SIG-M5 treated with dmso at 0.1 percent for 504 hours (cell line): ENCODE data around the gene PHACTR3.

Experiments
- DNase-seq: peaks from one replicate; lab custom pipeline; 2025; ENCODE audit not compliant: unreplicated experiment; lab: John Stamatoyannopoulos, UW

The PHACTR3 gene

DNA sequence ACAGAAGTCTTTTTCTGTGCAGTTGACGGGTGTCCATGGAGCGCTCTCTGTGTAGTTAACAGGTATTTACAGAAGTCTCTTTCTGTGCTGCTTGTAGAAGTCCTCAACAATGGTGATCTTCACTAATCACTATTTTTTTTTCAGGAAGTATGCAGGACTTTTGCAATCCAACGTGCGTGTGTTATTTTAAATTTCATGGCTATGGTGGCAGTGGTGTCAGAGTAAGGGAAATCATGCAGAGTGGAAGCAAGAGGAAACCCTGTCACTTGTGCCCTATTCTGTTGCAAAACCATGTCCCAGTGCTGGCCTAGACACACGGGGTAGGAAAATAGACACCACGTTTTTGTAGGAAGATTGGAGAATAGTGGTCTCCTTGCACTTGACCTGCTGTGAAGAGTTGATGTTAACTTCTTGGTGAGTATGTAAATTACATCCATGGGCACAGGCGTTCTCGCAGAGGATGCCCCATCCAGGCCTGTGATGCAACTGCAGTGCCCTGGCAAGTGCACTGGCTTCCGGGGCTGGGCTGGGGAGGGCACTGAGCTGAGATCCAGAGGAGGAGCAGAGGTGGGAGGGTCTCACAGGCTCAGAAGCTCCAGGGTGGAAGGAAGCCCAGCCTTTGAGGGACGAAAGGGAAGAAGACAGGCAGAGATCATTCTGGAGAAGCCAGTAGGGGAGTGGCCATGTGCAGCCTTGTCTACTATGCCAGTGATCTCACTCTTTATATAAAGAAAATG is 182.6 kb downstream of the PHACTR3 start:
- peak; percentile 86 for DNase-seq

GRCh38 chr20:59787538-59787890 is 183.2 kb downstream of the PHACTR3 start:
- no peak for DNase-seq

DNA sequence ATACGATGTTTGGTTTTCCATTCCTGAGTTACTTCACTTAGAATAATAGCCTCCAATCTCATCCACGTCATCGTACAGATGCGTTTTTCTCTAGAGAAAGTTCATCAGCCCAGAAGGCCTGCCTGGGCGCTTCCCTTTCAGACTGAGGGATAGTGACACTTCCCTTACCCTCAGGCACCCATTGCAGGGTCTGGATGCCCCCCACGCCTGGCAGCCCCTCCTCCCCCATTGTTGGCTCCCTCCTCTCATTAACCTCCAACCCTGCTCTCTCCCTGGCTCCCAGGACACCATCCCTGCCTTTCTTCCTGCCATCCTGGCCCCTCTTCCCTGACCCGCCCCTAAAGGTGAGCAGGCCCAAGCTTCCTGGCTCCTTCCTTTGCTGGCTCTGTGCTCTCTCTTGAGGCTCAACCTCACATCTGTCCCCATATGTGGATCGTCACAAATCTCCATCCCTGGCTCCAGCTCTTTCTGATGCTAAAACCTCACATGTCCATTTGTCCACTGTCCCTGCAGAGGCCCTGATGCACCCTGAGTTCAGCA is 183.9 kb downstream of the PHACTR3 start:
- no peak for DNase-seq

DNA sequence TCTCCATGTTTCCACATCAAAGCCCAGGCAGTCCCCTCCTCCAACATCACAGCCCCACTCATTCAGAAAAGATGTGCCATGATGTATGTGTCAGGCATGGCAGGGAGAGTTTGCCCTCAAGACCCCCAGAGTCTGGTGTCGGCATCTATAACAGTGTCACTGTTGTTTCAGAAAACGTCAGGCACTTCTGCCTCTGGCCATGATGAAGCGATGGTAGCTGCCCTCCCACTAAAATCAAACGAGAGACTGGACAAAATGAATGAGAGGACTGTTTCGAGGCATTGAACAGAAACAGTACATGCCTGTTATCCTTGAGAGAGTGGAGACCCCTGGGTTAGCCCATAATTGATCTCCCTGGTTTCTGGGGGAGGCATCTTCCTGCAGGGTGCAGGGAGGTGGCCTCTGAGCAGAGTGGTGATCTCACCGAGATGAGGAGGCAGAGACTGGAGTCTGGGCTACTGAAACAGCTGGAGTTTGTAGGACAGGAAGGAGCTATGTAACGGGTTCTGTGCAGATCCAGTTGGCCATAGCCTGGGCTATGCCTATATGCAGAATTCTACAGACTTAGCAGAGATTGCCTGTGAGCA is 184.6 kb downstream of the PHACTR3 start:
- no peak for DNase-seq

- no peak for DNase-seq
These were observed 185.3 kb downstream of the PHACTR3 start for GRCh38 chr20:59789686-59790085.

DNA sequence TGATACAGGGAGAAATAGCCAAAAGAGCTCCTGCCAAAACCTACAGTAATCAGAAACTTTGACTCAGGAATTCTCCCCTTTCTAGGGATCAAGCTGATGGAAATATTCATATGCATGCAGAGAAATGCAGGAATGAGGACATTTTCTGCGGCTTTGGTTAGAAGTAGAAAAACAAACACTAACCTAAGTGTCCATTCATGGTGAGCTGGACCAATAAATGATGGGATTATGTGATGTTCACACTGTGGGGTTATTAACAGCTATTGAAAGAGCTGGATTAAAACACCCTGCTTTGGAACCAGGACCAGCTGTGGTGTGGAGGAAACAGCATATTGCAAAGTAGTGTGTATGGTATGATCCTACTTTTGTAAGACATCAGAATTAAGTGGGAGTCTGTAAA is 186.0 kb downstream of the PHACTR3 start:
- DNase-seq: no peak

GRCh38 chr20:59792300-59792699 is 188.0 kb downstream of the PHACTR3 start:
- no peak for DNase-seq

DNA sequence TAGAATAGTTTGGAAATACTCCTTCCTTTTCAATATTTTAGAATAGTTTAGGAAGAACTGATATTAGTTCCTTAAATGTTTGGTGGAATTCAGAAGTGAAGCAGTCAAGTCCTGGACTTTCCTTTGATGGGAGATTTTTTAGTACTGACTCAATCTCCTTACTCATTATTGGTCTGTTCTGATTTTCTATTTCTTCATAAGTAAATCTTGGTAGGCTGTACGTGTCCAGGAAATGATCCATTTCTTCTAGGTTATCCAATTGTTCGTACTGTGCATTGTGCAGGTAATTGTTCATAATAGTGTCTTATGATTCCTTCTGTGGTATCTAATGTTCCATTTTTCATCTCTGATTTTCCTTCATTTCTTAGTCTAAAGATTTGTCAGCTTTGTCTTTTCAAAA is 190.2 kb downstream of the PHACTR3 start:
- DNase-seq: no peak

- no peak for DNase-seq
These were observed 196.0 kb downstream of the PHACTR3 start for GRCh38 chr20:59800309-59800708.

GRCh38 chr20:59802018-59802417 is 197.7 kb downstream of the PHACTR3 start:
- DNase-seq: no peak

GRCh38 chr20:59802471-59803221 is 198.3 kb downstream of the PHACTR3 start:
- no peak for DNase-seq

DNA sequence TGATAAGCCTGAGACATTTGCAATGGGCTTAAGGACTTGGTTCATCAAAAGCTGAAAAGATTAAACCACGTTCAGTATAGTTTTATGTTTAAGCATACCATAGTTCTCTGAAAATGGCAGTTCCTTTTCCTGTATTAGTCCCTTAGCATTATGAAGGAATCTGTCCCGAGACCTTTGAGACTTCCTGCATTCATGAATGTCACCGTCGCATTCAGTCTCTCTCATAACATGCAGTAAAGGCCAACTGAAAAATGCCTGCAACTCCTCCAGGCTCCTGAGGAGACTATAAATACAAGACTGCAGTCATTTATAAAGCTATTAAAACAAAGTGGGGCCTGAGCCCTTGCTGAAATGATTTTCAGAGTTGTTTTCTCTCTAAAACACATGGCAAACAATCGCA is 200.0 kb downstream of the PHACTR3 start:
- DNase-seq: no peak

GRCh38 chr20:59804871-59805665 is 200.7 kb downstream of the PHACTR3 start:
- no peak for DNase-seq

DNA sequence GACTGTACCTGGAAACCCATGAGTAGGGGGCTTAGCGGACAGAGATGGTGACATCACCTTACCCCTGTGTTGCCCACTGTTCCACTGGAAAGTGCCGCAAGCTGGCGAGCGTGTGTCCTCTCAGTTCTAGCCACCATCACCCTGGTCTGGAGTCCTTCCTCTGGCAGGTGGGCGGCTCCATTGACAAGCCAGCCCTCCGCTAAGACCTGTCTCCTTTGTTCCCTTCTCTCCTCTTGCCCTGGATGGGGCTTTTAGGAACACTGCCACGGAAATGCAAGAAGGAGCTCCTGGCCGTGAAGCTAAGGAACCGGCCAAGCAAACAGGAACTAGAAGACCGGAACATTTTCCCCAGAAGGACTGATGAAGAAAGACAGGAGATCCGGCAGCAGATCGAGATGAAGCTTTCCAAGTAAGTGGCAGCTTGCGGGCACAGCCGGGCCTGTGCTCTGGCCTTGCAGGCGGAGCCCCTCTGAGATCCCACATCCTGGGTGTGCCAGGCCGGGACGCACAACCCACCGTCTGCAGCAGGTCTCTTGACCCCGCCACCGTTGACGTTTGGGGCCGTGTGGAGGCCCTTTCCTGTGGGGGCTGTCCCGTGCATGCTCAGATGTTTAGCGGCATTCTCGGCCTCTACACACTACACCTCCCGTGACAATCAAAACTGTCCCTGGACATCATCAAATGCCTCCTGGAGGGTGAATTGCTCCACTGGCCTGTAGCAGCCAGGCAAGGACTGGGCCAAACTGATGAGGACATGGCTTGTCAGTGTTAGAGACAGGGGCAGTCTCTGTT is 201.6 kb downstream of the PHACTR3 start:
- no peak for DNase-seq

- DNase-seq: no peak
These were observed 202.2 kb downstream of the PHACTR3 start for GRCh38 chr20:59806578-59806975.

GRCh38 chr20:59807909-59808728 is 203.8 kb downstream of the PHACTR3 start:
- DNase-seq: no peak

DNA sequence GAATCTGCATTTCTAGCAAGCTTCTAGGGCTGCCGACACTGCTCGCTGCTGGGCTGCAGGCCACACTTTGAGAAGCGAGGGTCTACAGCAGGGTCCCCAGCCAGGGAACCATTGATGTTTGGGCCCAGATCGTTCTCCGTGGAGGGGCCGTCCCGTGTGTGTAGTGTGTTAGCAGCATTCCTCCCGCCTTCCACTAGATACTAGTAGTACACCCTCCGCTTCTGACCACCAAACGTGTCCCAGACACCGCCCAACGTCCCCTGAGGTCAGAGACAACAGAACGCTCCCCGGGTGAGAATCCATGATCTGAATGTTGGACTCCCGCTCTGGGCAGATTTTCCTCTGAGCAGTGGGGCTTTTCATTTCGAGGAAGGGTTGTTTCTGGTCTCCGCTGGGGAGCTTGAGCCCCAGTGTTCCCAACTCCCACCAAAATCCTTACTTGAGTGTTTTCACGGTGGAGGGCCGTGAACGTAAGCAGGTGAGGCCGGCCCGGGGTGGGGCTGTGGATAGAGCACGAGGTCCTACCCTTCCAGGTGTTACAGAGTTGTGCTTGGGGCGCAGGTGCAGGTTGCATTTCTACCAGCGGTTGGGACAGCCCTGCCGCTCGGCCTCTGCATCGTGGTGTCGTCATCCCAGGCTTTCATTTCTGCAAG is 204.5 kb downstream of the PHACTR3 start:
- DNase-seq: no peak

DNA sequence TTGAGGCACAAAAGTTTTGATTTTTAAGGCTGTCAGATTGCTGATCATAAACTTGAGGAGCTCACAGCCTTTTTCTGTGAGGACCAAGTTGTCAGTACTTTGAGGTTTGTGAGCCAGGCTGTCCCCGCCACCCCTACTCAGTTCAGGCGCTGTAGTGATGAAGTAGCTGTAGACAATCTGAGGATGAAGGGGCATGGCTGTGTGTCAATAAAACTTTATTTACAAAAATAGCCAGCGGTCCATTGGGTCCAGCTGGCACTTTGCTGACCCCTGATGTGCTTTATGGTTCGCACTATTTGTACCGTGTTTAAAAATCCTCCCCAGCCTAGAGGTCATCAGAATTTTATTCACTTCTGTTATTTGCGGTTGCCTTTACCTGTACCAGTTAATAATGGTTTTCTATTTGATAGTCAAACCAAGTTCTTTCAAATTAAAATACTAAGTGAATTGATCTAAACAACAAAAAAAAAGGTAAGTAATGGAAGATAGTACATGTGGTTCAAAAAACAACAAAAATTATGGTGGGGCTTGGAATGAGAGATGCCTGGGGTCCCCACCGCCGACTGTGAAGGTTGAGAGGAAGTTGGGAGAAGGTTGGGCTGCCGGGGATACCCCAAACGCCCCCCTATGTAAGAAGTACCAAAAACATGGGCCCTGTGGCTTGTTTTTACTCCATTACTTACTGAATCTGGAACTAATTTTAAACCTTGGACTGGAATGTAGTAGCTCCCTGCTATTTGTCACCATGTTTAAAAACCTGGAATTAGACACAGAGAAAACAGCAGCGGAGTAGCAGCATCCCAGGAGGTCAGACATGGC is 205.5 kb downstream of the PHACTR3 start:
- no peak for DNase-seq
